MCF 10A (cell line): ENCODE measurements around the gene WDR18. TPM values are rescaled to one million over a fixed set of nuclear protein-coding genes. Genes with fewer than 3 reads are reported as not detected.

Experiments used
- BruUV-seq: library from RNA; stranded (reverse); fragments of 400-500 nt; replicated peaks from 2 replicates; lab custom pipeline; 2021; lab: Mats Ljungman, UMichigan
- CTCF ChIA-PET: fragments of 300-600 bp; sonication (Branson Sonifier 250); formaldehyde crosslinking; extraction: SDS; loops from one replicate; lab custom pipeline; 2021; ENCODE audit warnings: antibody characterized with exemption, inconsistent platforms; lab: Yijun Ruan, JAX
- POLR2A ChIA-PET: fragments of 300-600, 350-650 bp; sonication (Branson Sonifier 250); formaldehyde crosslinking; extraction: SDS; loops from one replicate; lab custom pipeline; 2020; ENCODE audit warnings: antibody characterized with exemption, inconsistent platforms; lab: Yijun Ruan, JAX
- DNase-seq: peaks from one replicate; pipeline ENCODE4 v3.0.0-alpha.2; 2018; ENCODE audit not compliant: unreplicated experiment
- H3K27ac Mint-ChIP-seq: one replicate; pipeline ENCODE4 v1.8.0; 2022; ENCODE audit warnings: mild to moderate bottlenecking, low read depth, mixed read lengths; ENCODE audit not compliant: unreplicated experiment
- H3K27me3 Mint-ChIP-seq: one replicate; pipeline ENCODE4 v1.8.0; 2022; ENCODE audit warnings: mixed read lengths; ENCODE audit not compliant: insufficient read depth, unreplicated experiment
- H3K36me3 Mint-ChIP-seq: one replicate; pipeline ENCODE4 v1.8.0; 2022; ENCODE audit warnings: mild to moderate bottlenecking, moderate library complexity, mixed read lengths; ENCODE audit not compliant: insufficient read depth, unreplicated experiment
- H3K4me1 Mint-ChIP-seq: one replicate; pipeline ENCODE4 v1.8.0; 2022; ENCODE audit warnings: mixed read lengths; ENCODE audit not compliant: insufficient read depth, unreplicated experiment
- H3K4me3 Mint-ChIP-seq: one replicate; pipeline ENCODE4 v1.8.0; 2022; ENCODE audit warnings: mild to moderate bottlenecking, moderate library complexity, mixed read lengths; ENCODE audit not compliant: unreplicated experiment
- H3K9me3 Mint-ChIP-seq: one replicate; pipeline ENCODE4 v1.8.0; 2022; ENCODE audit warnings: mixed read lengths; ENCODE audit not compliant: unreplicated experiment
- CTCF ChIP-seq: fragments of 200-600 bp; IDR thresholded peaks from one replicate; pipeline ENCODE4 v1.8.0; 2022; ENCODE audit warnings: antibody characterized with exemption, mild to moderate bottlenecking; ENCODE audit not compliant: unreplicated experiment
- intact Hi-C: fragments of 100-400 bp; cut with micrococcal nuclease; formaldehyde crosslinking; loops from 2 replicates; pipeline ENCODE4 v1.14.1; 2022
- total RNA-seq: library from RNA; stranded (reverse); gene quantifications from 2 replicates; pipeline ENCODE4 v1.2.3, GENCODE V29; 2022

WDR18 gene
- total RNA-seq, 1 experiment from 2014 or later = 96.7 TPM

GRCh38 chr19:962683-963400, 21.3 kb upstream of the WDR18 start:
- Mint-ChIP-seq H3K4me1 (peaks cover 16% of the 10 kb centered on the region), H3K27me3 (no peaks in the 10 kb centered on the region), H3K27ac (no peak overlapping the region), H3K9me3 (no peaks in the 10 kb centered on the region), H3K4me3 (no peak overlapping the region), H3K36me3 (peaks cover 40% of the 10 kb centered on the region)
- TF ChIP-seq CTCF = no peak
- ChIA-PET CTCF (interaction anchor here (0.6 to 1.2 kb wide), 5 partner anchors 19 to 443 kb away, joined by 3 to 8 read pairs (median 3); no protein-coding TSS in a partner anchor), POLR2A (no interaction called here)
- intact Hi-C loops = no loop called here
- DNase-seq = no peak
- BruUV-seq = no TSS peak

GRCh38 chr19:963486-963951, 20.6 kb upstream of the WDR18 start:
- POLR2A ChIA-PET = no interaction called here
- Mint-ChIP-seq H3K27me3 (no peaks in the 10 kb centered on the region), H3K4me1 (peaks cover 16% of the 10 kb centered on the region), H3K4me3 (no peak overlapping the region), H3K9me3 (no peaks in the 10 kb centered on the region), H3K27ac (no peak overlapping the region), H3K36me3 (peaks cover 47% of the 10 kb centered on the region)
- no TSS peak for BruUV-seq
- DNase-seq = no peak
- CTCF ChIA-PET = interaction anchor here (0.6 kb wide), 1 partner anchor 176 kb away, joined by 3 read pairs; no protein-coding TSS in a partner anchor
- intact Hi-C loops = no loop called here
- TF ChIP-seq CTCF = no peak

GRCh38 chr19:964116-964520, 20.0 kb upstream of the WDR18 start:
- ChIA-PET CTCF (interaction anchor here (0.5 to 0.9 kb wide), 2 partner anchors 9 to 125 kb away, joined by 3 read pairs; no protein-coding TSS in a partner anchor), POLR2A (no interaction called here)
- no peak for DNase-seq
- H3K27me3 Mint-ChIP-seq = no peaks in the 10 kb centered on the region
- H3K36me3 Mint-ChIP-seq = peaks cover 53% of the 10 kb centered on the region
- intact Hi-C loops = no loop called here
- peaks cover 10% of the 10 kb centered on the region for H3K4me1 Mint-ChIP-seq
- no peak overlapping the region for H3K27ac Mint-ChIP-seq
- no peak overlapping the region for H3K4me3 Mint-ChIP-seq
- TF ChIP-seq CTCF = no peak
- BruUV-seq = no TSS peak
- H3K9me3 Mint-ChIP-seq = no peaks in the 10 kb centered on the region

GRCh38 chr19:964761-965694, 19.1 kb upstream of the WDR18 start:
- DNase-seq = peak; percentile 21
- H3K4me1 Mint-ChIP-seq = peaks cover 4% of the 10 kb centered on the region

More at GRCh38 chr19:964761-965694, 19.1 kb upstream of the WDR18 start:
- Mint-ChIP-seq H3K36me3 (peaks cover 61% of the 10 kb centered on the region), H3K27me3 (no peaks in the 10 kb centered on the region), H3K4me3 (no peak overlapping the region), H3K27ac (no peak overlapping the region), H3K9me3 (no peaks in the 10 kb centered on the region)
- ChIA-PET CTCF (interaction anchor here (0.6 to 0.9 kb wide), 3 partner anchors 8 to 18 kb away, joined by 3 read pairs; no protein-coding TSS in a partner anchor), POLR2A (no interaction called here)
- BruUV-seq = no TSS peak
- intact Hi-C loops = no loop called here
- no peak for TF ChIP-seq CTCF
